ENCODE results near the gene MNS1.

DNA sequence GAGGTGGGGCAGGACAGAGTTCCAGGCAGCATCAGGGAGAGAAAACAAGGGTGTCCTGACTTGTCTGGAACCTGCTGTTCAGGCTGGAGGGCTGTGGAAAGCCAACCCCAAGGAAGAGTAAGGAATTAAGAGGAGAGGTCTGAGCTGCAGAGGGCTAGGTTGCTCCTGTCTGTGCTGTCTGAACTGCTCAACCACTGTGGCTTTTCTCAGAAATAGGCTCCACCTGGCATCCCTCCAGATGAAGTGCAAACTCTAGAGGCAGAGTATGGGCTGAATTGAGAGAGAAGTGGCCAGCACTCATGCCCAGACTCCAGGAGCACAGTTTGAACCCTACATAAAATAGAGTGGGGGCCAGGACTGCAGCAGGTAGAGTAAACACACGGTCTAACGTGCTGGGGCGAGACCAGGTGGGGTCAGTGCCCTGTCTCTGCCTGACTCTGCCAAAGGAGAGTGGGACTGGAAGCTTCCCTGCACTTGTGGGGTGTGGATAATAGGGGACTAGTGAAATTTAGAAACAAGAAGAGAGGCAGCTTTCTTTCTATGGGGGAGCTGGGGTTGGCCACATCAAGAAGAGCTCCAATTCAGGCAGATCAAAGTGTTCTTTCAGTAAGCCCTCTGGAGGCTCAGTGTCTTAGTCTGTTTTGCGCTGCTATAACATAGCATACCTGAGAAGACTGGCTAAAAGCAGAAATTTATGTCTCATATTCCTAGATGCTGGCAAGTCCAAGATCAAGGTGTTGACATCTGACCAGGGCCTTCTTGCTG lies 28.0 kb upstream of the MNS1 start:
- no peak for TF ChIP-seq MIER2 (CRISPR knock-in tag; IDR thresholded peaks at IDR 0.05)
- no peak for TF ChIP-seq SAP130 (CRISPR knock-in tag; IDR thresholded peaks at IDR 0.05; ENCODE audit: low read depth)
- no peak for TF ChIP-seq POLR2AphosphoS5 (IDR thresholded peaks at IDR 0.05; ENCODE audit: low read depth, low read length)
- TF ChIP-seq CC2D1A (CRISPR knock-in tag; IDR thresholded peaks at IDR 0.05): no peak
- no peak for TF ChIP-seq JARID2 (CRISPR knock-in tag; IDR thresholded peaks at IDR 0.05; ENCODE audit: insufficient replicate concordance)
- TF ChIP-seq, protein P1, sequence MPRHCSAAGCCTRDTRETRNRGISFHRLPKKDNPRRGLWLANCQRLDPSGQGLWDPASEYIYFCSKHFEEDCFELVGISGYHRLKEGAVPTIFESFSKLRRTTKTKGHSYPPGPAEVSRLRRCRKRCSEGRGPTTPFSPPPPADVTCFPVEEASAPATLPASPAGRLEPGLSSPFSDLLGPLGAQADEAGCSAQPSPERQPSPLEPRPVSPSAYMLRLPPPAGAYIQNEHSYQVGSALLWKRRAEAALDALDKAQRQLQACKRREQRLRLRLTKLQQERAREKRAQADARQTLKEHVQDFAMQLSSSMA (CRISPR knock-in tag; IDR thresholded peaks at IDR 0.05): no peak
